H1 (cell line): ENCODE results near the gene CACNA1A. TPM values are rescaled to one million over a fixed set of nuclear protein-coding genes. Genes with fewer than 3 reads are reported as not detected.

Experiments used
- CTCF ChIA-PET: fragments of 300-600 bp; sonication (Branson Sonifier 250); formaldehyde crosslinking; loops from one replicate; lab custom pipeline; 2021; ENCODE audit not compliant: partially characterized antibody; lab: Charles Lee
- POLR2A ChIA-PET: fragments of 300-600 bp; sonication (Branson Sonifier 250); formaldehyde crosslinking; loops from one replicate; lab custom pipeline; 2021; ENCODE audit warnings: inconsistent platforms; ENCODE audit not compliant: partially characterized antibody; lab: Charles Lee
- DNase-seq, 2 experiments: peaks; one replicate each; pipeline versions ENCODE4 v3.0.0 to v3.0.0-alpha.2; 2010 to 2022; ENCODE audit warnings: low spot score in 2 of 2, low read depth in 1 of 2, mixed read lengths in 1 of 2
- FAIRE-seq: peaks from 2 replicates; lab custom pipeline; 2011; peaks lifted over from hg19 to GRCh38; lab: Jason Lieb, UNC
- H2AFZ ChIP-seq: 2 replicates; pipeline ENCODE4 v1.8.1; 2012; ENCODE audit warnings: low read length, inconsistent platforms
- H2AK5ac ChIP-seq: 2 replicates; pipeline ENCODE4 v1.6.1; 2013; ENCODE audit warnings: low read depth, low read length
- H2BK120ac ChIP-seq: replicated peaks from 2 replicates; pipeline ENCODE3; 2013; ENCODE audit warnings: low read depth, low read length, inconsistent platforms
- H2BK12ac ChIP-seq: 2 replicates; pipeline ENCODE4 v1.6.1; 2013; ENCODE audit warnings: low read depth, low read length
- H2BK15ac ChIP-seq: 2 replicates; pipeline ENCODE4 v1.6.1; 2013; ENCODE audit warnings: low read length
- H2BK20ac ChIP-seq: 2 replicates; pipeline ENCODE4 v1.6.1; 2013; ENCODE audit warnings: low read length
- H2BK5ac ChIP-seq: 2 replicates; pipeline ENCODE4 v1.6.1; 2013; ENCODE audit warnings: low read depth, low read length
- H3K14ac ChIP-seq: 2 replicates; pipeline ENCODE4 v1.6.1; 2013; ENCODE audit warnings: inconsistent platforms; ENCODE audit not compliant: insufficient read length
- H3K18ac ChIP-seq: 2 replicates; pipeline ENCODE4 v1.6.1; 2013; ENCODE audit warnings: low read length; ENCODE audit errors: extremely low read depth
- H3K23ac ChIP-seq: 2 replicates; pipeline ENCODE4 v1.6.1; 2013; ENCODE audit warnings: inconsistent platforms; ENCODE audit not compliant: insufficient read length
- H3K23me2 ChIP-seq: 2 replicates; pipeline ENCODE4 v1.6.1; 2013; ENCODE audit warnings: low read depth, low read length
- H3K27ac ChIP-seq: 2 replicates; pipeline ENCODE4 v1.6.1; 2011; ENCODE audit warnings: low read depth, low read length, inconsistent platforms
- H3K27me3 ChIP-seq, 4 experiments: replicated peaks in 1 of 4; 1 replicate in 1 of 4; 2 replicates in 3 of 4; pipeline versions ENCODE4 v1.6.1 to v1.8.1; 2011 to 2013; ENCODE audit warnings: low read length in 3 of 4, mild to moderate bottlenecking in 3 of 4, inconsistent platforms in 2 of 4, mixed read lengths in 2 of 4, moderate library complexity in 1 of 4; ENCODE audit not compliant: control insufficient read depth in 3 of 4, insufficient read depth in 3 of 4; ENCODE audit errors: extremely low read depth in 1 of 4
- H3K36me3 ChIP-seq, 4 experiments: 2 replicates each; pipeline versions ENCODE4 v1.6.1 to v1.8.1; 2011 to 2013; ENCODE audit warnings: mild to moderate bottlenecking in 4 of 4, low read length in 3 of 4, moderate library complexity in 2 of 4, control low read depth in 1 of 4, inconsistent platforms in 1 of 4; ENCODE audit not compliant: insufficient read depth in 4 of 4, control insufficient read depth in 2 of 4
- H3K4ac ChIP-seq: replicated peaks from 2 replicates; pipeline ENCODE3; 2013; ENCODE audit warnings: low read length, low read depth, mixed read lengths, inconsistent platforms; ENCODE audit not compliant: insufficient read length
- H3K4me1 ChIP-seq, 4 experiments: replicated peaks in 1 of 4; 1 replicate in 1 of 4; 2 replicates in 3 of 4; pipeline versions ENCODE4 v1.6.1 to v1.8.1; 2011 to 2013; ENCODE audit warnings: low read length in 3 of 4, inconsistent platforms in 2 of 4, mixed read lengths in 1 of 4; ENCODE audit not compliant: insufficient read depth in 4 of 4, control insufficient read depth in 3 of 4
- H3K4me2 ChIP-seq, 2 experiments: 2 replicates each; pipeline versions ENCODE4 v1.6.1 to v1.8.1; 2011 to 2013; ENCODE audit warnings: low read depth in 2 of 2, low read length in 2 of 2, control low read depth in 1 of 2, inconsistent platforms in 1 of 2, mild to moderate bottlenecking in 1 of 2; ENCODE audit not compliant: insufficient read depth in 1 of 2
- H3K4me3 ChIP-seq, 4 experiments: fragments of 200-600, 300-600 bp in 1 of 4; sonication (generic), shearing (Covaris generic), sonication (Bioruptor Twin) in 1 of 4; 2 replicates each; pipeline versions ENCODE4 v1.5.1 to v1.8.1; 2011 to 2016; ENCODE audit warnings: low read length in 4 of 4, low read depth in 3 of 4, control low read depth in 2 of 4, inconsistent platforms in 2 of 4, mild to moderate bottlenecking in 2 of 4, mixed read lengths in 1 of 4, moderate library complexity in 1 of 4; ENCODE audit not compliant: insufficient read depth in 2 of 4; ENCODE audit errors: extremely low read depth in 1 of 4
- H3K56ac ChIP-seq: replicated peaks from 2 replicates; pipeline ENCODE3; 2013; ENCODE audit warnings: low read depth, mild to moderate bottlenecking, mixed read lengths, low read length, inconsistent platforms; ENCODE audit not compliant: insufficient read length
- H3K79me1 ChIP-seq: 2 replicates; pipeline ENCODE4 v1.6.1; 2013; ENCODE audit warnings: low read depth, low read length, control low read depth
- H3K79me2 ChIP-seq, 2 experiments: 2 replicates each; pipeline versions ENCODE4 v1.6.1 to v1.8.1; 2012 to 2013; ENCODE audit warnings: low read length in 2 of 2, mild to moderate bottlenecking in 2 of 2, inconsistent platforms in 1 of 2; ENCODE audit not compliant: insufficient read depth in 2 of 2, control insufficient read depth in 1 of 2
- H3K9ac ChIP-seq, 4 experiments: replicated peaks in 1 of 4; 1 replicate in 1 of 4; 2 replicates in 3 of 4; pipeline versions ENCODE4 v1.6.1 to v1.8.1; 2011 to 2013; ENCODE audit warnings: low read depth in 3 of 4, low read length in 3 of 4, control low read depth in 2 of 4, mild to moderate bottlenecking in 2 of 4, moderate library complexity in 2 of 4, inconsistent platforms in 1 of 4; ENCODE audit errors: extremely low read depth in 1 of 4
- H3K9me3 ChIP-seq, 2 experiments: 2 replicates each; pipeline versions ENCODE4 v1.6.1 to v1.8.1; 2012 to 2013; ENCODE audit warnings: mild to moderate bottlenecking in 2 of 2, moderate library complexity in 2 of 2, control low read depth in 1 of 2, inconsistent platforms in 1 of 2, low read depth in 1 of 2, low read length in 1 of 2, mixed read lengths in 1 of 2; ENCODE audit not compliant: insufficient read depth in 2 of 2
- H4K20me1 ChIP-seq, 2 experiments: replicated peaks in 1 of 2; 2 replicates each; pipeline versions ENCODE3 to v1.8.1; 2011 to 2013; ENCODE audit warnings: inconsistent platforms in 2 of 2, low read length in 2 of 2, mild to moderate bottlenecking in 1 of 2; ENCODE audit not compliant: insufficient read depth in 2 of 2, control insufficient read depth in 1 of 2
- H4K5ac ChIP-seq: 2 replicates; pipeline ENCODE4 v1.6.1; 2013; ENCODE audit warnings: low read length, low read depth, mixed read lengths, inconsistent platforms; ENCODE audit not compliant: insufficient read length
- H4K8ac ChIP-seq: 2 replicates; pipeline ENCODE4 v1.8.0; 2013; ENCODE audit warnings: mild to moderate bottlenecking, moderate library complexity, low read length, inconsistent platforms; ENCODE audit not compliant: insufficient read depth; ENCODE audit errors: extremely low read depth
- H4K91ac ChIP-seq: replicated peaks from 2 replicates; pipeline ENCODE3; 2013; ENCODE audit warnings: low read length, mixed read lengths, inconsistent platforms; ENCODE audit not compliant: insufficient read length
- BRCA1 ChIP-seq: IDR thresholded peaks from 2 replicates; pipeline ENCODE4 v1.6.1; 2012; ENCODE audit warnings: low read depth, low read length, improper control_type of control experiment
- CTCF ChIP-seq, 3 experiments: IDR thresholded peaks; 1 replicate in 2 of 3; 2 replicates in 1 of 3; pipeline versions ENCODE4 v1.5.1 to v1.6.1; 2011; ENCODE audit warnings: low read length in 3 of 3, mild to moderate bottlenecking in 3 of 3, inconsistent platforms in 2 of 3, low read depth in 1 of 3, moderate library complexity in 1 of 3; ENCODE audit not compliant: insufficient read depth in 1 of 3; ENCODE audit errors: control extremely low read depth in 1 of 3
- JUN ChIP-seq: IDR thresholded peaks from 2 replicates; pipeline ENCODE4 v1.6.1; 2011; ENCODE audit warnings: low read depth, mild to moderate bottlenecking, improper control_type of control experiment, low read length
- KDM5A ChIP-seq: fragments of 200-600 bp; IDR thresholded peaks from 2 replicates; pipeline ENCODE4 v1.7.1; 2012; ENCODE audit warnings: mild to moderate bottlenecking, low read length, inconsistent platforms, mixed read lengths
- MAFK ChIP-seq: IDR thresholded peaks from 2 replicates; pipeline ENCODE4 v1.6.1; 2012; ENCODE audit warnings: low read depth, mild to moderate bottlenecking, improper control_type of control experiment, low read length
- NRF1 ChIP-seq: IDR thresholded peaks from 2 replicates; pipeline ENCODE4 v1.6.1; 2011; ENCODE audit warnings: mild to moderate bottlenecking, low read depth, low read length, improper control_type of control experiment
- RNF2 ChIP-seq: fragments of 200-900, 300-1000 bp; sonication (generic); IDR thresholded peaks from 2 replicates; pipeline ENCODE4 v1.7.1; 2016; ENCODE audit warnings: borderline replicate concordance, low read depth, mild to moderate bottlenecking, antibody characterized with exemption, low read length; ENCODE audit not compliant: poor library complexity, severe bottlenecking; ENCODE audit errors: missing control alignments
- RXRA ChIP-seq: IDR thresholded peaks from 2 replicates; pipeline ENCODE4 v1.6.1; 2011; ENCODE audit warnings: low read depth, mild to moderate bottlenecking, low read length, moderate library complexity; ENCODE audit not compliant: insufficient read depth
- SAP30 ChIP-seq: fragments of 300-600 bp; sonication (generic); IDR thresholded peaks from 2 replicates; pipeline ENCODE4 v1.7.1; 2012; ENCODE audit warnings: low read length, moderate library complexity, mild to moderate bottlenecking, inconsistent platforms; ENCODE audit not compliant: insufficient read depth, insufficient replicate concordance
- TAF1 ChIP-seq: IDR thresholded peaks from 2 replicates; pipeline ENCODE4 v1.6.1; 2011; ENCODE audit warnings: mild to moderate bottlenecking, low read depth, low read length
- TBP ChIP-seq: IDR thresholded peaks from 2 replicates; pipeline ENCODE4 v1.6.1; 2011; ENCODE audit warnings: low read depth, low read length, improper control_type of control experiment
- TCF12 ChIP-seq: IDR thresholded peaks from 2 replicates; pipeline ENCODE4 v1.6.1; 2011; ENCODE audit warnings: low read depth, mild to moderate bottlenecking, low read length
- WGBS, 2 experiments: shearing (Covaris generic) in 1 of 2; methylation state at CpG; one replicate each; pipeline versions ENCODE4 v1.1.6 to v1.1.7; 2013 to 2015; ENCODE audit warnings: low lambda C conversion rate in 2 of 2, mixed read lengths in 2 of 2, inconsistent platforms in 1 of 2, low coverage in 1 of 2, missing lambda C conversion rate in 1 of 2; ENCODE audit not compliant: insufficient replicate concordance in 2 of 2, insufficient coverage in 1 of 2, insufficient read length in 1 of 2; ENCODE audit errors: extremely low coverage in 1 of 2, missing lambda C conversion rate in 1 of 2; 5-methylcytosine and 5-hydroxymethylcytosine counted together
- polyA plus RNA-seq, 7 experiments: library from polyadenylated mRNA; depleted of rRNA in 3 of 7; stranded (reverse) in 5 of 7; unstranded in 2 of 7; fragments of >200 nt in 5 of 7; fragments of 200-250 nt in 2 of 7; gene quantifications; 1 replicate in 5 of 7; 2 replicates in 1 of 7; 4 replicates in 1 of 7; pipeline versions ENCODE4 v1.2.1 to v1.2.3, GENCODE V29; 2011 to 2013; ENCODE audit warnings: missing spikeins in 2 of 7, mixed read lengths in 2 of 7
- total RNA-seq: library from RNA; stranded (reverse); fragmentation: NEBNext Ultra II Directional; extraction: Animal tissue kit (Norgen Biotek cat#: 25700); gene quantifications from 2 replicates; pipeline ENCODE4 v1.2.1, GENCODE V29; 2021

Gene CACNA1A
- total and polyA plus RNA-seq, 2 of the 8 experiments (the other 6 are each of a cell fraction or from before 2014, with no cell fraction given) = 10.7 to 25.3 TPM

DNA sequence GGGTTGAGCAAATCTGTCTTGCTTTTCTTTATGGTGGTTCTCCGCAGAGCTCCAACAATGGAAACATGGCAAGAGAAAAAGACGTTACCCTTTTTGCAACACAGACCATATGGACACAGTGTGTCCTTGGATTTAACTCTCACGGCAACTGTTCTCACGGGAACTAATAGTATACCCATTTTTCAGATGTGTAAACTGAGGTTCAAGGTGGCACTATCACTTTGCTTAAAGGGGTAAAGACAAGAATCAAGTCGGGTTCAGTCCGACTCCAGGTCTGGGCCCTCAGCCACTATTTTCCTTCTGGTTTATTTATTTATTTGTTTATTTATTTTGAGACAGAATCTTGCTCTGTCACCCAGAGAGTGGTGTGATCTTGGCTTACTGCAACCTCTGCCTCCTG, 176.0 kb downstream of the CACNA1A start:
- Histone ChIP-seq H3K14ac (no peak overlapping the region), H3K9me3 (no peaks in the 10 kb centered on the region; a peak in 1 of 4 replicates), H2AFZ (no peak overlapping the region), H3K4me1 (no peaks in the 10 kb centered on the region), H2BK120ac (no peak overlapping the region), H3K27me3 (no peaks in the 10 kb centered on the region), H3K36me3 (peaks cover 0 to 8% (median 2%) of the 10 kb centered on the region in 4 experiments; a peak in 5 of 8 replicates), H4K20me1 (no peaks in the 10 kb centered on the region), H4K5ac (no peak overlapping the region), H2BK20ac (no peak overlapping the region), H2BK5ac (no peak overlapping the region), H3K79me2 (no peaks in the 10 kb centered on the region), H2BK12ac (no peak overlapping the region), H3K4me2 (no peak overlapping the region), H2AK5ac (no peak overlapping the region), H3K79me1 (no peaks in the 10 kb centered on the region), H3K56ac (no peak overlapping the region), H3K27ac (no peak overlapping the region), H2BK15ac (no peak overlapping the region), H3K23ac (no peak overlapping the region), H3K18ac (no peak overlapping the region), H3K23me2 (no peaks in the 10 kb centered on the region; the same call in 1 of the 2 replicates), H3K9ac (no peak overlapping the region), H4K91ac (no peak overlapping the region), H4K8ac (no peak overlapping the region), H3K4ac (no peak overlapping the region), H3K4me3 (no peak overlapping the region)
- DNase-seq (no peak), FAIRE-seq (no peak)
- ChIA-PET CTCF (no interaction called here), POLR2A (interaction anchor here (0.9 kb wide), 1 partner anchor 13 kb away, joined by 3 read pairs; no protein-coding TSS in a partner anchor)
- WGBS, 2 experiments = 95% methylated on average over 6 of the region's 6 CpGs; no CpG with 5 or more reads in 1 of the 2 experiments
- TF ChIP-seq TBP = no peak
- TF ChIP-seq TCF12 = no peak
- no peak for TF ChIP-seq RXRA
- no peak for TF ChIP-seq MAFK
- TF ChIP-seq RNF2 = no peak
- no peak for TF ChIP-seq BRCA1
- no peak for TF ChIP-seq JUN
- no peak for TF ChIP-seq TAF1
- TF ChIP-seq KDM5A = no peak
- no peak for TF ChIP-seq SAP30
- no peak for TF ChIP-seq NRF1
- no peak for TF ChIP-seq CTCF (IDR thresholded peaks at IDR 0.05; ENCODE audit: control extremely low read depth in 1 of 3, insufficient read depth in 1 of 3, low read depth in 1 of 3, low read length in 3 of 3)
